Naive thymus-derived CD4-positive, alpha-beta T cell (primary cell): ENCODE results near the gene KLHL30. TPM values are rescaled to one million over a fixed set of nuclear protein-coding genes. Genes with fewer than 3 reads are reported as not detected.

Source experiments
- ATAC-seq: fragments of 150-1000 bp; cut with Tn5 transposase; 2 replicates; pipeline ENCODE4 v1.10.0; 2021; ENCODE audit warnings: mild to moderate bottlenecking, moderate library complexity
- CTCF ChIA-PET: fragments of 350-600 bp; sonication (Branson Sonifier 250); formaldehyde crosslinking; loops from one replicate; lab custom pipeline; 2021; ENCODE audit warnings: antibody characterized with exemption; lab: Charles Lee
- POLR2A ChIA-PET: fragments of 350-600 bp; sonication (Branson Sonifier 250); formaldehyde crosslinking; loops from one replicate; lab custom pipeline; 2021; ENCODE audit warnings: antibody characterized with exemption, inconsistent platforms; lab: Charles Lee
- DNase-seq, 9 donors: peaks; one replicate each; pipeline versions ENCODE4 v3.0.0 to v3.0.0-alpha.2; 2020 to 2022; ENCODE audit warnings: mixed read lengths in 1 of 9
- H3K27ac ChIP-seq: one replicate; pipeline ENCODE4 v1.7.0; 2013; ENCODE audit warnings: mild to moderate bottlenecking, low read depth, low read length, moderate library complexity
- H3K27me3 ChIP-seq, 2 donors: one replicate each; pipeline ENCODE4 v1.7.0; 2013; ENCODE audit warnings: low read length in 2 of 2, mild to moderate bottlenecking in 2 of 2, moderate library complexity in 2 of 2; ENCODE audit not compliant: control insufficient read depth in 2 of 2, insufficient read depth in 2 of 2
- H3K36me3 ChIP-seq, 3 experiments: 1 replicate in 2 of 3; 2 replicates in 1 of 3; pipeline ENCODE4 v1.7.0; 2013; ENCODE audit warnings: low read length in 3 of 3, mild to moderate bottlenecking in 3 of 3, moderate library complexity in 1 of 3; ENCODE audit not compliant: insufficient read depth in 3 of 3, control insufficient read depth in 2 of 3
- H3K4me1 ChIP-seq, 2 donors: one replicate each; pipeline ENCODE4 v1.7.0; 2013; ENCODE audit warnings: low read length in 2 of 2, mild to moderate bottlenecking in 2 of 2, moderate library complexity in 1 of 2; ENCODE audit not compliant: control insufficient read depth in 2 of 2, insufficient read depth in 2 of 2
- H3K4me3 ChIP-seq: 2 replicates; pipeline ENCODE4 v1.7.0; 2013; ENCODE audit warnings: mild to moderate bottlenecking, low read length
- H3K9me3 ChIP-seq, 3 experiments: 1 replicate in 2 of 3; 2 replicates in 1 of 3; pipeline ENCODE4 v1.7.0; 2013; ENCODE audit warnings: low read length in 3 of 3; ENCODE audit not compliant: control insufficient read depth in 2 of 3
- H3K27ac Mint-ChIP-seq, 9 donors: one replicate each; pipeline ENCODE4 v1.8.0; 2020 to 2022; ENCODE audit warnings: mixed read lengths in 9 of 9, mild to moderate bottlenecking in 8 of 9, moderate library complexity in 5 of 9, inconsistent platforms in 2 of 9
- H3K27me3 Mint-ChIP-seq, 5 donors: one replicate each; pipeline ENCODE4 v1.8.0; 2021 to 2022; ENCODE audit warnings: mixed read lengths in 5 of 5, mild to moderate bottlenecking in 1 of 5
- H3K36me3 Mint-ChIP-seq, 5 donors: one replicate each; pipeline ENCODE4 v1.8.0; 2020 to 2022; ENCODE audit warnings: mixed read lengths in 5 of 5, mild to moderate bottlenecking in 3 of 5, inconsistent platforms in 1 of 5
- H3K4me1 Mint-ChIP-seq, 7 donors: one replicate each; pipeline ENCODE4 v1.8.0; 2020 to 2022; ENCODE audit warnings: mixed read lengths in 7 of 7, mild to moderate bottlenecking in 3 of 7, inconsistent platforms in 1 of 7
- H3K4me3 Mint-ChIP-seq, 10 donors: one replicate each; pipeline ENCODE4 v1.8.0; 2020 to 2022; ENCODE audit warnings: mild to moderate bottlenecking in 10 of 10, mixed read lengths in 10 of 10, moderate library complexity in 6 of 10, inconsistent platforms in 2 of 10
- H3K9me3 Mint-ChIP-seq, 11 donors: one replicate each; pipeline ENCODE4 v1.8.0; 2020 to 2022; ENCODE audit warnings: mixed read lengths in 11 of 11, mild to moderate bottlenecking in 4 of 11, inconsistent platforms in 1 of 11, moderate library complexity in 1 of 11
- intact Hi-C, 2 donors: fragments of 100-400 bp; cut with micrococcal nuclease; formaldehyde crosslinking; loops; one replicate each; pipeline ENCODE4 v1.15.1; 2023
- polyA plus RNA-seq, 2 donors: library from polyadenylated mRNA; unstranded; fragments of 300-500 nt; fragmentation: Illumina TruSeq; gene quantifications; one replicate each; pipeline ENCODE4 v1.2.3, GENCODE V29; 2021
- total RNA-seq, 6 experiments: library from RNA in 5 of 6; stranded (reverse) in 5 of 6; gene quantifications; 1 replicate in 5 of 6; 2 replicates in 1 of 6; pipeline ENCODE4 v1.2.3 and lab custom pipeline; 2021 to 2026

KLHL30 gene
- total and polyA plus RNA-seq, 7 experiments from 2014 or later = not detected

GRCh38 chr2:238150686-238151085, 12.2 kb downstream of the KLHL30 start:
- Histone ChIP-seq H3K4me1 (no peaks in the 10 kb centered on the region), H3K27ac (no peak overlapping the region), H3K4me3 (no peak overlapping the region), H3K9me3 (no peaks in the 10 kb centered on the region), H3K36me3 (no peaks in the 10 kb centered on the region), H3K27me3 (no peaks in the 10 kb centered on the region)
- H3K27me3 Mint-ChIP-seq = no peaks in the 10 kb centered on the region
- no peaks in the 10 kb centered on the region for H3K4me1 Mint-ChIP-seq
- no peak for ATAC-seq
- H3K9me3 Mint-ChIP-seq = peaks cover 0 to 5% (median 0%) of the 10 kb centered on the region in 11 donors
- no peak overlapping the region for H3K27ac Mint-ChIP-seq
- intact Hi-C loops = no loop called here
- ChIA-PET CTCF (no interaction called here), POLR2A (no interaction called here)
- H3K36me3 Mint-ChIP-seq = no peaks in the 10 kb centered on the region
- H3K4me3 Mint-ChIP-seq = no peak overlapping the region
- no peak for DNase-seq

- no peaks in the 10 kb centered on the region for H3K4me1 Mint-ChIP-seq
- no peak overlapping the region for H3K4me3 Mint-ChIP-seq
- POLR2A ChIA-PET = no interaction called here
- no peaks in the 10 kb centered on the region for H3K36me3 Mint-ChIP-seq
- Histone ChIP-seq H3K36me3 (no peaks in the 10 kb centered on the region), H3K4me1 (no peaks in the 10 kb centered on the region), H3K9me3 (no peaks in the 10 kb centered on the region), H3K27ac (no peak overlapping the region), H3K27me3 (no peaks in the 10 kb centered on the region), H3K4me3 (no peak overlapping the region)
- H3K27ac Mint-ChIP-seq = no peak overlapping the region
- no peak for ATAC-seq
- H3K9me3 Mint-ChIP-seq = peaks cover 0 to 5% (median 0%) of the 10 kb centered on the region in 11 donors
- no peak for DNase-seq
- CTCF ChIA-PET = no interaction called here
- intact Hi-C loops = no loop called here
- no peaks in the 10 kb centered on the region for H3K27me3 Mint-ChIP-seq
Observed at GRCh38 chr2:238151205-238151604, 12.7 kb downstream of the KLHL30 start.

GRCh38 chr2:238151628-238152235, 13.3 kb downstream of the KLHL30 start:
- no peaks in the 10 kb centered on the region for H3K36me3 ChIP-seq
- ChIA-PET CTCF (no interaction called here), POLR2A (no interaction called here)
- Mint-ChIP-seq H3K9me3 (peaks cover 0 to 5% (median 0%) of the 10 kb centered on the region in 11 donors), H3K4me3 (no peak overlapping the region), H3K36me3 (no peaks in the 10 kb centered on the region), H3K27me3 (no peaks in the 10 kb centered on the region), H3K27ac (no peak overlapping the region), H3K4me1 (no peaks in the 10 kb centered on the region)
- no peaks in the 10 kb centered on the region for H3K9me3 ChIP-seq
- no peak overlapping the region for H3K4me3 ChIP-seq
- H3K27ac ChIP-seq = no peak overlapping the region
- H3K4me1 ChIP-seq = no peaks in the 10 kb centered on the region
- ATAC-seq (no peak), DNase-seq (no peak)
- H3K27me3 ChIP-seq = no peaks in the 10 kb centered on the region
- intact Hi-C loops = no loop called here

GRCh38 chr2:238152771-238153688, 14.6 kb downstream of the KLHL30 start:
- Histone ChIP-seq H3K9me3 (no peaks in the 10 kb centered on the region), H3K27me3 (no peaks in the 10 kb centered on the region), H3K4me1 (no peaks in the 10 kb centered on the region), H3K4me3 (no peak overlapping the region), H3K27ac (no peak overlapping the region), H3K36me3 (no peaks in the 10 kb centered on the region)
- Mint-ChIP-seq H3K36me3 (no peaks in the 10 kb centered on the region), H3K27ac (no peak overlapping the region), H3K4me1 (no peaks in the 10 kb centered on the region), H3K9me3 (peaks cover 0 to 5% (median 0%) of the 10 kb centered on the region in 11 donors), H3K4me3 (no peak overlapping the region), H3K27me3 (peaks cover 0 to 3% (median 0%) of the 10 kb centered on the region in 5 donors)
- ATAC-seq = no peak
- POLR2A ChIA-PET = no interaction called here
- CTCF ChIA-PET = no interaction called here
- no peak for DNase-seq
- intact Hi-C loops = no loop called here

- POLR2A ChIA-PET = no interaction called here
Observed at GRCh38 chr2:238154570-238154969, 16.1 kb downstream of the KLHL30 start.

GRCh38 chr2:238155051-238155760, 16.7 kb downstream of the KLHL30 start:
- Histone ChIP-seq H3K9me3 (no peaks in the 10 kb centered on the region), H3K27ac (no peak overlapping the region), H3K36me3 (no peaks in the 10 kb centered on the region), H3K4me3 (no peak overlapping the region), H3K27me3 (no peaks in the 10 kb centered on the region), H3K4me1 (peaks cover 0 to 10% of the 10 kb centered on the region in 2 donors)
- Mint-ChIP-seq H3K4me1 (peaks cover 0 to 7% (median 6%) of the 10 kb centered on the region in 7 donors), H3K9me3 (peaks cover 0 to 5% (median 0%) of the 10 kb centered on the region in 11 donors), H3K4me3 (no peak overlapping the region), H3K36me3 (peaks cover 0 to 2% (median 0%) of the 10 kb centered on the region in 5 donors), H3K27ac (no peak overlapping the region), H3K27me3 (peaks cover 5 to 11% (median 7%) of the 10 kb centered on the region in 5 donors)
- no peak for ATAC-seq
- ChIA-PET CTCF (interaction anchor here (0.7 kb wide), 1 partner anchor 14 kb away, joined by 3 read pairs; no protein-coding TSS in a partner anchor), POLR2A (no interaction called here)
- DNase-seq = no peak
- intact Hi-C loops = loop anchor here in 1 of 2 donors (5.0 kb wide), 2 partner anchors 47 to 298 kb away; partner anchors contain the start of genes ILKAP and RAMP1

More at GRCh38 chr2:238154570-238154969, 16.1 kb downstream of the KLHL30 start:
- H3K36me3 ChIP-seq = no peaks in the 10 kb centered on the region
- Mint-ChIP-seq H3K4me1 (peaks cover 0 to 5% (median 5%) of the 10 kb centered on the region in 7 donors), H3K36me3 (peaks cover 0 to 2% (median 0%) of the 10 kb centered on the region in 5 donors), H3K4me3 (no peak overlapping the region), H3K9me3 (peaks cover 0 to 5% (median 0%) of the 10 kb centered on the region in 11 donors), H3K27me3 (peaks cover 4 to 8% (median 4%) of the 10 kb centered on the region in 5 donors), H3K27ac (no peak overlapping the region)
- no peak for ATAC-seq
- no peaks in the 10 kb centered on the region for H3K9me3 ChIP-seq
- DNase-seq = no peak
- no peaks in the 10 kb centered on the region for H3K27me3 ChIP-seq
- no peak overlapping the region for H3K27ac ChIP-seq
- H3K4me1 ChIP-seq = peaks cover 0 to 4% of the 10 kb centered on the region in 2 donors
- CTCF ChIA-PET = interaction anchor here (0.7 kb wide), 1 partner anchor 13 kb away, joined by 3 read pairs; no protein-coding TSS in a partner anchor
- intact Hi-C loops = no loop called here
- no peak overlapping the region for H3K4me3 ChIP-seq
